Dermis microvascular lymphatic vessel endothelial cell (primary cell): ENCODE measurements around the gene BDKRB2. TPM values are rescaled to one million over a fixed set of nuclear protein-coding genes. Genes with fewer than 3 reads are reported as not detected.

Experiments used
- DNase-seq, 2 donors: peaks; one replicate each; pipeline versions ENCODE4 v3.0.0 to v3.0.0-alpha.2; 2010; ENCODE audit warnings: low read depth in 2 of 2
- total RNA-seq: library from RNA; depleted of rRNA; stranded (reverse); fragments of >200 nt; gene quantifications from 2 replicates; pipeline ENCODE4 v1.2.1, GENCODE V29; 2014

The BDKRB2 gene
- total RNA-seq, 1 donor from 2014 or later: 0.26 TPM

DNA sequence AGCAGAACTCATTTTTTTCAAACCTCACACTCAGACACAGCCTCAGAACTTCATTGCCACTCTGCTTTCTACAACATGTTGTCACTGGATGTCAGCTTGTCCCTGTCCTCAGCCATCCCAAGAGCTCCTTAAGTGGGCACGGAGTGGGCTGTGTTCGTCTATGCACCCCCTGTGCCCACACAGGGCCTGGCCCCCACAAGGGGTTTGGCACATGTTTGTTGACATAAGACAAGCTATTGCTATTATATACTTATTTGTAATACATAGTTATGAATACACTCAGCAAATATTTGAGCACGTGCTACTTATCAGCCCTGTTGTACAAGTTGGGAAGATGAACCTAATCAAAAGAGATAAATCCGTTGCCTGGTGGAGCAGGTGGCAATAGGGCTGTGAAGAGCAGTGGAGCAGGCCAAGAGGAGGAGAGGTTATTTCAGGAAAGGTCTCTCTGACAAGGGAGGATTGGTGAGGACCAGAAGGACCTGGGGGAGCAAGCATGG, 47.1 kb downstream of the BDKRB2 start:
- DNase-seq: no peak

DNA sequence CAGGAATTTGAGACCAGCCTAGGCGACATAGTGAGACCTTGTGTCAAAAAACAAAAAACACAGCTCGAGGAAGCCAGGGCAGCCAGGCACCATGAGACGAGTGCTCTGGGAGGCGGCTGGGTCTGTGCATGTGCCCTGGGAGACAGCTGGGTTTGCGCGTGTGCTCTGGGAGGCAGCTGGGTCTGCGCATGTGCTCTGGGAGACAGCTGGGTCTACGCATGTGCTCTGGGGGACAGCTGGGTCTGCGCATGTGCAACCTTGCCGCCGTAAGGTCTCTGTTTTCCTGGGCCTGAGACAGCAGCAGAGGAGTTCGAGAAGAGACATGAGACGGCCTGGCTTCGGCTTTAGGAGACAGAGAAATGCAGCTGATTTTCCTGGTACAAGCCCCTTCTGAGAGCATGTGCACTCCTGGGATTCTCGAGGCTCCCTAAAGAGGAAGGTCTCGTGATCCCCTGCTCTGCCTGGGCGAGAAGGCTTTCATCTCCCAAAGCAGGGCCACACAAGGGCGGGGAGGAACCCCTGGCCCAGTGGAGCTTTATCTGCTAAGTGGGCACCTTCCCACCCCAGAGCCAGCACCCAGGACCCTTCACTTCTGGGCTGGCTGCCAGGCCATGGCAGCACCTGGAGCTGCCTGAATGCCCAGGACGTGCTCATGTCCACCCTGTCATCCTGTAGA, 47.8 kb downstream of the BDKRB2 start:
- no peak for DNase-seq

DNA sequence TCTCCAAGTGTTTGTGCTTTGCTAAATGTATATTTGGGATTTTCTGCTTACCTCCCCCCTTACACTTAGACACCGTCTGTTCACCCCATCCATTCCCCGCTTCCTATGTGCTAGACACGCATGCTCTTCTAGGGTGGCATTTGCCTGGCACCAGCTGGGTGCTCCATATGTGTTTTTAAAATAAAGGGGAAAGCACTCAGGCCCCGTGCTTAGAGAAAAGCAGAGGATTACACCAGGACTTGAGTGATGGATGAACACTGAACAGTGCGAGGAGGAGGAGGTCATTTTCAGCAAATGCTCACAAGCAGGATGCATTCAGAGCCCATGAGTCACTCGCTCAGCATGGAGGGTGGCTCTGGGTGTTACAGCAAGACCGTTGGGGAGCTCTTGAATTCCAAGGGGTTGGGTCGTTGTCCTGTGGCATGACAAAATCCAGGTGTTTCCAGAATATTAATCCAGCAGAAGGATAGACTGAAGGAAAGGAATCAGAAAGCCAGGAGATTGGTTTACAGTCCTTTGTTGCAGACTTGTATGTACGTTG, 48.4 kb downstream of the BDKRB2 start:
- DNase-seq: no peak

DNA sequence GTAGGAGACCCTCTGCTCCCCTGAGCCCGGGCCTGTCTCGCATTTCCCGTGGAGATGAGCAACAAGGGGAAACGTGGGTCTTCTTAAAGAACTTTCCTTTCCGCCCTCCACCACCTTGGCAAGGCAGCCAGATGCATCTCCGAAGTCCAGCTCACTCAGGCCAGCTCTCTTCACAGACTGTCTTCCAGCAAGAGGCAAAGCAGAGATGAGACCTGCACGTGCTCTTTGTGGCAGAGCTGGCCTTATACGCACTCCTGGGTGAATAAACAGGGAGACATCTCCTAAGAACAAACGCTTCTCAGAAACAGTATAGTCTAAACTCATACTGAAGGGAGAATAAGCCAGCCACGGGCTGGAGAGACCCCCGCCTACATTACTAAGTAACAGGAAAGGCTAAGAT, 50.0 kb downstream of the BDKRB2 start:
- no peak for DNase-seq

DNA sequence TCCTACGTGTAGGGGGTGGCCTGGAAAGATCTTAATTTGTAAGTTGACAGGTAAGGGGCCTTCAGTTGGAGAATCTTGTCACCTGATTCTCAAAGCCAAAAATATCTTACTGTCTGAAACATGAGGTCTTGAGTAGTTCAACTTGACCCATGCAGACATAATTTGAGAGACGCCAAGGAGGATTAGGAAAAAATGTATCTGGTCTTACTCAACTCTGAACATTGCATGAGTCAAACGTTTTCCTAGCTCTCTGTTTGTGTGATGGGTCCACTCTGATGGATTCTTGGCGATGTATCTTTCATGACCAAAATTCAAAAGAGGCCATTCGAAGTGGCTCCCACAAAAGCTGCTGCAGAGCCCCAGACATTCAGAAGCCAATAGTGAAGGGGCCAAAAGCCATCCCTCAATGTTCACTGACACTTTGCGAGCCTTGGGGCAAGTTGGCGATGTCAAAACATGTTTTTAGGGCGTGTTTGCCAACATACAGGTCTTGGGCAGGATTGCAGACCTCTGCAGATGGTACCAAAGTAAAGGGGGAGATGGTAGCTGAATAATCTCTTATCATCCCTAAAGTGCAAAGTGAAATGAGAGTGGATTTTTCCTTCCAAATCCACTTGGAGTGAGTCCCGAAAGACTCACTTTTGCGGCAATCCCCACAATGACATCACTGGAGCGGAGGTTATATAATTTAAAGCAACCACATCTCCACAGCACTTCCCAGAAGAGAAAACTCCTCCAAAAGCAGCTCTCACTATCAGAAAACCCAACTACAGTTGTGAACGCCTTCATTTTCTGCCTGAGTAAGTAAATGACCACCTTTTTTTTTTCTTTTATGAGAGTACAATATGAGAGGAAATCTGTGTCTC, 51.1 kb downstream of the BDKRB2 start, which contains the start of gene BDKRB1:
BDKRB1 (plus strand) TSS at position 710 of the 866 bp plus-strand sequence. CDS start 7,473 bp downstream, outside the sequence.
- DNase-seq: no peak

DNA sequence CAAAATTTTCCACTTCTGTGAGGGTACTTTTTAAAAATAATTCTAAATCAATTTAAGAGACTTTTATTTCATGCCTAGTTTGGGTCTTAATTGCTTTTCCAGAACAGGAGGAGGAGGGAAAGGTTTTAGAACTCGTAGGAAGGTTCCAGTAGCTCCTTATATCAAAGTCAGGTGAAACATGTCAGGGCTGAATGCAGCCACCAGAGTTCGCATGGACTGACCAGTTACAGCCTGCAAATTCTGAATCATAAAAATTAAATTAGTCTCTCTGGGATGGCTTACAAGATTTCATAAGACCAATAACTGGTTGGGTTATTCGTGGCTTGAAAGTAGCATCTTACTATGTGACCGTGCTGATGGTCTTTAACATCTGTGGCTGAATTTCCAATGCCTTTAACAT, 51.8 kb downstream of the BDKRB2 start:
- peak in 1 of 2 donors; percentile 26 for DNase-seq

DNA sequence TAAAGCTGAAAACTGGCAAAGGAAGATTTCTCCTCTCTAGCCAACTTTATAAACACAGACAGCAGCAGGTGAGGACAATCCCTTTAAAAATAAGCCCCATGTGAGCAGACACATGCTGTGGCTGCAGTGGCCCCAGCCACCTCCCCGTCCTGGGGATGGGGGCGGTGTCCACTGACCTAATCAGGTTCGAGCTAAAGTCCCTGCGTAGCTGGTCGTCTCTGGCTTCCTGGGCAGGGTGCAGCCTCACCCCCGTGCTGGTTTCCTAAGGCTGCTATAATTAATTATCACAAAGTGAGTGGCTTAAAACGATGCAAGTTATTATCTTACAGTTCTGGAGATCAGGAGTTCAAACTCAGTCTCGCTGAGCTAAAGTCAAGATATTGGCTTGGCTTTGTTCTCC, 52.4 kb downstream of the BDKRB2 start:
- DNase-seq: no peak

DNA sequence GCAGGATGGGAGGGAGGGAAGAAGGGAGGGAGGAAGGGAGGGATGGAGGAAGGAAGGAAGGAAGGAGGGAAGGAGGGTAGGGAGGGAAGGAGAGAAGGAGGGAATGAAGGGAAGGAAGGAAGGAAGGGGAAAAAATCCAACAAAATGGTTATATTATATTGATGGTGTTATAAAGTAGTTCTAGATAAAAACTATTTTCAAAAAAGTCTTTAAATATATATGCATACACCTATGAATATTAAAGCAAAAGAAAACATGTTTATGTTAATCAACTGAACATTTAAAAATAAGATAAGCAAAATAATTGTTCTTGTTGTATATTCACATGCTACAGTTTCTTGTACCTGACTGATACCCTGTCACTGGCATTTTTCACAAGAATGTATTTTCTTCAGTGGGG, 53.3 kb downstream of the BDKRB2 start:
- DNase-seq: no peak

DNA sequence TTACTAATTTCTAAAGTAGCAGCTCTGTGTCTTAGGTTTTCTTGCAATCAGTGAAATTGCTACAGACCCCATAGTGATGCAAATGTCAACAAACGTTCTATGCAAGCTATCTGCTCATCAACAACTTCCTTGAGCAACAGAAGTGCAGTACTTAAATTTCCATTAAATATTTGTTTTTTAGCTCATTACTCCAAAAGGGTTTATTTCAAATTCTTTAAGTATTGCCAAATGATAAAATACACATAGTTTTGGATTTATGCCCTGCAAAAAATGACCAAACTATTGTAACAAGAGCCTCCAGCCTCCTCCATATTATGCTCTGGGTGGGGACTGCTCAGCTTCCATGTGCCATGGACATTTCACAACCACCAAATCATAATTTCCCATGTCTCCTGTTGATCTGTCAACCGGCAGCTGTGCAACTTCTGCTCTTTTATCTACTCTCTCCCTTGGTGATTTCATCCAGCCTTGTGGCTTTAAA, 55.7 kb downstream of the BDKRB2 start:
- DNase-seq: no peak

DNA sequence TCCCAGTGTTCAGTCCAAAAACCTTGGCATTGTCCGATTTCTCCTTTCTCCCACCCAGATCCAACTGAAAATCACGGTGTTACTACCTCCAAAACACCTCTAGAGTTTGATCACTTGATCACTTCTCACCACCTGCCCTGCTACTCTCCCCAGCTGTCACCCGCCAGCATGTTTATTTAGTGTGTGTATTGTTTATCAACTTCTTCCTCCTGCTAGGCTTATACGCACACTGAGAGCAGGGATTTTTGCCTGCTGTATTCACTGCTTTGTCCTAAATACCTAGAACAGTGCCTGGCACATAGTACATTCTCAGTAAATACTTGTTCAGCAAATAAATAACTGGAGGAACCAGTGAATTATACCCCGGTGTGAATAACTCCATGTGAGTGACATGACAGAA, 56.4 kb downstream of the BDKRB2 start:
- DNase-seq: no peak

DNA sequence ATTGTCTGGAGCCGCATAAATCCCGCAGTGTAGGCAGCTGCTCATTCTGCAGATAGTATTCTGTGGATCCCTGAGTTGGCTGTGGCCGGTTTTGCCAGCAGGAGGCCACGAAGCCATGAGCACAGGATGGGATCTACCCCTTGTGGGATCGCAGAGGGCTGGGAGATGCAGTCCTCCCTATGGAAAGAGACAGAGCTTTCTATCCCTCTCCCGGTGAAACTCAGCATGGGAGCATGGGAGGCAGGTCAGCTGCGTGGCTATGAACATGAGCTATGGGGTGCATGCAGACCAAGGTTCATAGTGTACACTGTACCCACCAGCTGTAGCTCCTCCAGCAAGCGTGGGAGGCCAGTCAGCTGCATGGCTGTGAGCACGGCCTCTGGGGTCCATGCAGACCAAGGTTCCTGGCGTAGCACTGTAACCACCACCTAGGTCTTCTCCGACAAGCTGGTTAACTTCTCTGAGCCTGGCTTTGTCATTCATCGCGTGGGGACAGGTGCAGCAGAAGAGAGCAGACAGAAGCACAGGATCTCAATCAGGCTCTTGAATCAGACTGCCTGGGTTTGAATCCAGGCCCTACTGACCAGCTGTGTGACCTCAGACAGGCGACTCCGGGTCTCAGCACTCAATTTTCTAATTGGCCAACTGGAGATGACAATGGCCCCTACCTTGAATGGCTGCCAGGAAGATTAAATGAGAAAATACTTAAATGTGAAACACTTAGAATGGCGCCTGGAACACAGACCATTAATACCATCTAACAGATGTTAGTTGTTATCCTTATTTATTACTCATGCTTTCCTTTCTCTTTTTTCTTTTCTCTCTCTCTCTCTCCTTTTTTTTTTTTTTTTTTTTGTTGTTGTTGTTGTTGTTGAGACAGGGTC, 57.4 kb downstream of the BDKRB2 start:
- no peak for DNase-seq

DNA sequence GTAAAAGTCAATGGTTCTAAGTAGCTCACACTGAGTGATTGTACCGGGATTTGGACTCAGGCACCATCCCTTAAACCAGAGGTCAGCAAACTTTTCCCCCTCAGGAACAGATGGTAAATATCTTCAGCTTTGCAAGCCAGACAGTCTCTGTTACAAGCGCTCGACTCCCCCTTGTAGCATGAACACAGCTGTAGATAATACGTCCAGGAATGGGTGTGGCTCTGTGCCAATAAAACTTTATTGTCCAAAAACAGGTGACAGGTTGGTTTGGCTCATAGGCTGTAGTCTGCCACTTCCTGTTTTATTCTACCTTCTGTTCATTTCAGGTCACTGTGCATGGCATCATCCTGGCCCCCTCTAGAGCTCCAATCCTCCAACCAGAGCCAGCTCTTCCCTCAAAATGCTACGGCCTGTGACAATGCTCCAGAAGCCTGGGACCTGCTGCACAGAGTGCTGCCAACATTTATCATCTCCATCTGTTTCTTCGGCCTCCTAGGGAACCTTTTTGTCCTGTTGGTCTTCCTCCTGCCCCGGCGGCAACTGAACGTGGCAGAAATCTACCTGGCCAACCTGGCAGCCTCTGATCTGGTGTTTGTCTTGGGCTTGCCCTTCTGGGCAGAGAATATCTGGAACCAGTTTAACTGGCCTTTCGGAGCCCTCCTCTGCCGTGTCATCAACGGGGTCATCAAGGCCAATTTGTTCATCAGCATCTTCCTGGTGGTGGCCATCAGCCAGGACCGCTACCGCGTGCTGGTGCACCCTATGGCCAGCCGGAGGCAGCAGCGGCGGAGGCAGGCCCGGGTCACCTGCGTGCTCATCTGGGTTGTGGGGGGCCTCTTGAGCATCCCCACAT, 58.9 kb downstream of the BDKRB2 start:
- no peak for DNase-seq

DNA sequence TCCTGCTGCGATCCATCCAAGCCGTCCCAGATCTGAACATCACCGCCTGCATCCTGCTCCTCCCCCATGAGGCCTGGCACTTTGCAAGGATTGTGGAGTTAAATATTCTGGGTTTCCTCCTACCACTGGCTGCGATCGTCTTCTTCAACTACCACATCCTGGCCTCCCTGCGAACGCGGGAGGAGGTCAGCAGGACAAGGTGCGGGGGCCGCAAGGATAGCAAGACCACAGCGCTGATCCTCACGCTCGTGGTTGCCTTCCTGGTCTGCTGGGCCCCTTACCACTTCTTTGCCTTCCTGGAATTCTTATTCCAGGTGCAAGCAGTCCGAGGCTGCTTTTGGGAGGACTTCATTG, 59.5 kb downstream of the BDKRB2 start:
- no peak for DNase-seq

DNA sequence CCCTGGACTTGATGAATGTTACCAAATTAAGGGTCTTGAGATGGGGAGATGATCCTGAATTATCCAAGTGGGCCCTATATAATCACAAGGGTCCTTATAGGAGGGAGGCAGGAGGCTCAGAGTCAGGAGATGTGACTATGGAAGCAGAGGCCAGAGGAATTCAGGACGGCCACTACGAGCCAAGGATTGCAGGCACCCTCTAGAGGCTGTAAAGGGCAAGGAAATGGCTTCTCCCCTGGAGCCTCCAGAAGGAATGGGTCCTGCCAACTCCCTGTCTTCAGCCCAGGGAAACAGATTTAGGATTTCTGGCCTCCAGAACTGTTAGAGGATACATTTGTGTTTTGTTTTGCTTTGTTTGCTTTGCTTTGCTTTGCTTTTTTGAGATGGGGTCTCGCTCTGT, 60.2 kb downstream of the BDKRB2 start:
- peak in 1 of 2 donors; percentile 13 for DNase-seq

DNA sequence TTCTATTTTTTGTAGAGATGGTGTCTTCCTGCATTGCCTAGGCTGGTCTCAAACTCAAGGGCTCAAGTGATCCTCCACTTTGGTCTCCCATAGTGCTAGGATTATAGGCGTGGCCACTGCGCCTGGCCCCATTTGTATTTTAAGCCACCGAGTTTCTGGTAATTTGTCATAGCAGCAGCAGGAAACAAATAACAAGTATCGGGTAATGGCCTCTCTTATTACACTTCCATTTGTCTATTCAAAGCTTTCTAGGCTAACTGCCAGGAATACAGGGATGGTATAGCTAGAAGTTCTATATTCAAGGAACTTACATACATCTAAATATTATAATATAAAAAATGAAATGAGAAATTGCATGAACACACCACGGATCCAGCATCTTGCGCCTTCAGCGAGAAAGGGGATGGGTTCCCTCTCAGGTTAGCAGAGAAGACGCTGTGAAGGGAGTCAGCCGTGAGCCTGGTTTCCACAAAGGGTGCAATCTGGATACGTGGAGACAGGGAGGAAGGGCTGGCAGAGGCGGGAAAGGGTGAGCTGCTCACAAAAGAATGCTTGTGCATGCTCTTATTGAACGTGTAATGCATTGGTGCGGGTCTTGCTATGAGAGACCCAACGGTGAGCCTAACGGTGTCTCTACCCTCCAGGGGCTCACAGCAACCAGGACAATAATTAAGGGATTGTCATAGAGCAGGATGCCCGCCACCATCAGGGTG, 60.9 kb downstream of the BDKRB2 start:
- no peak for DNase-seq

DNA sequence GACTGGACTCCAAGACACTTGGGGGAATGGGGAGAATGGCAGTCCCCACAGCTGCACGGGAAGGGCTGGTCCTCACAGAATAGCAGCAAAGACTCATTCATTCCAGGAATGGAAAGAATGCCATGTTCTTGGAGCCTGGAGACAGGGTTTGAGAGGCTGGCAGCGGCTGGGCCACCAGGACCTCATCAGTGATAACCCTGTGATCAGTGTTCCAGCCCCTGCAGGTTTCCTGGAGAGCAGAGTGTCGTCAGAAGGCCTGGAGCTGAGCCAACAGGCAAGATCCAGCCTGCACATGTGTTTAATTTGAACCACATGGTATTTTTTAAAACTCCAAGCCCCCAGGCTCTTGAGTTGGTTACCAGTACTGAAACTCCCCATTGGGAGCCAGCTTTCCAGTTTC, 62.7 kb downstream of the BDKRB2 start:
- no peak for DNase-seq

DNA sequence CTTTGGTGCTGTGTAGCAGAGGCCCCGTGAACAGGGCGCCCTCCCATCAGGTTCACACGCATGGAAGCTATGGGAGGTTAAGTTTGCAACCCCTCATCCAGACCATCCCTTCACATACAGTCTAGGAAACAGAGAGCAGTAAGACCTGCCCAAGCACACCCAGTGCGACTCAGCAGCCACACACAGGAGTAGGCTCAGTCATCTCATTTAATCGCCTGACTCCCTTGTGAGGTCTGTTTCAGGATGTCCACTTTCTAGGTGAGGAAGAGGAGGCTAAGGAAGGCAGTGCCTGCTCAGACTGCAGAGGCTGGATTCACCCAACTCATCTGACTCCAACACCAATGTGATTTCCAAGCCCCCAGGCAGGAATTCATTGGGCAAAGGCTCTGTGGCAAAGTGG, 63.3 kb downstream of the BDKRB2 start:
- no peak for DNase-seq

DNA sequence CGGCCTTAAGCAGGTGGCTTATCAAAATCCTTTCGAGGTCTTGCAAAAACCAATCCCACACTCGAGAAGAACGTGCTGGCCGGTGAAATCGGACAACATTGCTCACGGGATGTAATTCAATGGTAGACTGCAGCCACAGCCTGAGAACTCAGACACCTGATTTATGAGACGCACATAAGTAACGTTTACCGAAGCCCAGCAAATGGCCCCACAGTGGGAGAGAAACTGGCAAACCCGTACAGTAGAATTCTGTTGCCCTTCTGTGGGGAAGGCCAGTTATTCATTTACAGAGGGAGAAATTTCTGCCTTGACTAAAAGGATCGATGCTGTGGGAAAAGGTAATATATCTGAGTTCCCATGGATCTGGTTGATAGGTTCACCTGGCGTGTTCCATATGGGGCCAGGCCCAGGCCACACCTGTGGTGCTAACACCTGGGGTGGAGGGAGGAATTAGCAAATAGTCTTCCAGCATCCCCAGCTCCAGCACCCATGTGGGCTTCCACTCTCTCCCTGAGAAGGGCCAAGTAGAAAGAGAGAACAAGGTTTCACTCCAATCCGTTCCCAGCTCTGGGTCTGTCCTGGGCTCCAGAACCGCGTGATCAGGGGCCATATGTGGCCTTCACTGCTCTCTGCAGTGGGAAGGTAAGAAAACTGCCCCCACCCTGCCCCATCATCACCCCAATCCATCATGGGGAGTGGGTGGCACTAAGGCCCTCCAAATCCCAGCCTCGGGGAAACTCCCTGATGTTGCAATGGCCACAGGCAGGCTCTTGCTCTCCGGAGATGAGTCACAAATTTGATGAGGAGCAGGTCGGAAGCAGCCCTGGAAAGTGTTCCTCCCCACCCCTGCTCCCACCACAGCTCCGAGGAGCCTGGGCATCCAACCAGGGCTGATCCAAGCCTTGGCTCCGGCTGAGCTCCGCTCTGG, 64.1 kb downstream of the BDKRB2 start:
- DNase-seq: peak in 1 of 2 donors; percentile 9

DNA sequence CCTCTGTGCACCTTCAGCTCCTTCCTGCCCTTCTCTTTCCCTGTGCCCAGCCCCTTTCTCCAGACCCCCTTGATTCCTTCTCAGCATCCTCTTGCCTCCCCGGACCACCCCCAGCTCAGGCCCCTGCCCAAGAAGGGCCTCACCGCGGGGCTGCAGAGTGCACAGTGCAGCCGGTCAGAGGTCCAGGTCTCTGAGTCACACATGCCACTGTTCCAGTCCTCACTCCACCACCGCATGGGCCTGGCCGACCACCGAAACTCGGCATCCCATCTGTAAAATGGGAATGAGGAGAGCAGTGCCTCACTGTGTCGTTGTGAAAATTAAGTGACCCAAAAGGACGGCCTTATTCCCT, 64.7 kb downstream of the BDKRB2 start:
- DNase-seq: no peak
